A673 (cell line): ENCODE results near the gene NLRX1. TPM values are rescaled to one million over a fixed set of nuclear protein-coding genes. Genes with fewer than 3 reads are reported as not detected.

Experiments used
- BruUV-seq: library from RNA; stranded (reverse); fragments of 400-500 nt; replicated peaks from 2 replicates; lab custom pipeline; 2021; lab: Mats Ljungman, UMichigan
- CTCF ChIA-PET: fragments of 300-600 bp; sonication (Branson Sonifier 250); formaldehyde crosslinking; loops from one replicate; lab custom pipeline; 2022; ENCODE audit warnings: antibody characterized with exemption; lab: Charles Lee
- POLR2A ChIA-PET: fragments of 300-600 bp; sonication (Branson Sonifier 250); formaldehyde crosslinking; loops from one replicate; lab custom pipeline; 2022; ENCODE audit warnings: antibody characterized with exemption; ENCODE audit not compliant: low non-redundant PET; lab: Charles Lee
- DNase-seq: peaks from one replicate; pipeline ENCODE4 v3.0.0-alpha.2; 2015; ENCODE audit warnings: low spot score
- H3K27ac ChIP-seq: fragments of 200-600 bp; sonication (generic); 2 replicates; pipeline ENCODE4 v1.5.1; 2016; ENCODE audit warnings: mixed run types, low read depth, mild to moderate bottlenecking, mixed read lengths, antibody characterized with exemption, low read length; ENCODE audit not compliant: poor library complexity, severe bottlenecking
- H3K27me3 ChIP-seq: fragments of 200-600 bp; sonication (generic); replicated peaks from 2 replicates; pipeline ENCODE4 v1.6.1; 2017; ENCODE audit warnings: mixed run types, low read depth, mild to moderate bottlenecking, mixed read lengths, antibody characterized with exemption, low read length; ENCODE audit not compliant: insufficient read depth, poor library complexity
- H3K36me3 ChIP-seq: fragments of 200-600 bp; sonication (generic); 2 replicates; pipeline ENCODE4 v1.6.1; 2016; ENCODE audit warnings: mixed run types, mild to moderate bottlenecking, mixed read lengths, antibody characterized with exemption, low read length; ENCODE audit not compliant: insufficient read depth, poor library complexity, severe bottlenecking
- H3K4me1 ChIP-seq: fragments of 200-600 bp; sonication (generic); 2 replicates; pipeline ENCODE4 v1.6.1; 2017; ENCODE audit warnings: mixed run types, mild to moderate bottlenecking, mixed read lengths, antibody characterized with exemption, low read length; ENCODE audit not compliant: insufficient read depth, poor library complexity, severe bottlenecking
- H3K4me3 ChIP-seq: fragments of 200-600 bp; sonication (generic); 2 replicates; pipeline ENCODE4 v1.5.1; 2016; ENCODE audit warnings: low read depth, mixed run types, mild to moderate bottlenecking, mixed read lengths, low read length; ENCODE audit not compliant: poor library complexity, severe bottlenecking
- H3K9me3 ChIP-seq: fragments of 200-600 bp; sonication (generic); 2 replicates; pipeline ENCODE4 v1.6.1; 2016; ENCODE audit warnings: mixed run types, low read depth, mild to moderate bottlenecking, mixed read lengths, antibody characterized with exemption, low read length; ENCODE audit not compliant: poor library complexity, severe bottlenecking
- EZH2 ChIP-seq: fragments of 200-600 bp; sonication (generic); IDR thresholded peaks from 2 replicates; pipeline ENCODE4 v1.6.1; 2017; ENCODE audit warnings: borderline replicate concordance, low read depth, mild to moderate bottlenecking, mixed read lengths, antibody characterized with exemption, low read length; ENCODE audit not compliant: poor library complexity, severe bottlenecking
- intact Hi-C: fragments of 100-400 bp; cut with micrococcal nuclease; formaldehyde crosslinking; loops from one replicate; pipeline ENCODE4 v1.10.0; 2022; ENCODE audit not compliant: unreplicated experiment
- total RNA-seq: library from RNA; stranded (reverse); gene quantifications from 2 replicates; pipeline ENCODE4 v1.2.3, GENCODE V29; 2021
- TF ChIP-seq, protein P1 (sequence below): fragments of 300-800, 200-600 bp; sonication (generic); conservative IDR thresholded peaks from 2 replicates; pipeline ENCODE4 v1.5.1; 2017; ENCODE audit warnings: low read depth, mild to moderate bottlenecking, antibody characterized with exemption, low read length, moderate library complexity, mixed read lengths

The NLRX1 gene
- total RNA-seq, 1 experiment from 2014 or later = 1.4 TPM

DNA sequence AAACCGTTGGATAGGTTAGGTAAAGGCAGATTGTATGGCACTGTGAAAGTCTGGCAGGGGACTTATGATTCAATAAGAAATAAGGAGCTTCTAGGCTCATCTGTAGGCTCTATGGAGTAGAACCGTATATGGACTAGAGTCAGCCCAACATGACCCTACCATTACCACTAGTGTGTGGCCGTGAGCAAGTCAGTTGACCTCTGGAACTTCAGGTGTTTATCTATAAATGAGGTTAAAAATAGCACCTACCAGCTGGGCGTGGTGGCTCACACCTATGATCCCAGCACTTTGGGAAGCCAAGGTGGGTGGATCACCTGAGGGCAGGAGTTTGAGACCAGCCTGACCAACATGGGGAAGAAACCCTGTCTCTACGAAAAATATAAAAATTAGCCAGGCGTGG lies 42.7 kb upstream of the NLRX1 start:
- no peaks in the 10 kb centered on the region for H3K27me3 ChIP-seq
- POLR2A ChIA-PET = no interaction called here
- TF ChIP-seq EZH2 = no peak
- TF ChIP-seq, protein P1, sequence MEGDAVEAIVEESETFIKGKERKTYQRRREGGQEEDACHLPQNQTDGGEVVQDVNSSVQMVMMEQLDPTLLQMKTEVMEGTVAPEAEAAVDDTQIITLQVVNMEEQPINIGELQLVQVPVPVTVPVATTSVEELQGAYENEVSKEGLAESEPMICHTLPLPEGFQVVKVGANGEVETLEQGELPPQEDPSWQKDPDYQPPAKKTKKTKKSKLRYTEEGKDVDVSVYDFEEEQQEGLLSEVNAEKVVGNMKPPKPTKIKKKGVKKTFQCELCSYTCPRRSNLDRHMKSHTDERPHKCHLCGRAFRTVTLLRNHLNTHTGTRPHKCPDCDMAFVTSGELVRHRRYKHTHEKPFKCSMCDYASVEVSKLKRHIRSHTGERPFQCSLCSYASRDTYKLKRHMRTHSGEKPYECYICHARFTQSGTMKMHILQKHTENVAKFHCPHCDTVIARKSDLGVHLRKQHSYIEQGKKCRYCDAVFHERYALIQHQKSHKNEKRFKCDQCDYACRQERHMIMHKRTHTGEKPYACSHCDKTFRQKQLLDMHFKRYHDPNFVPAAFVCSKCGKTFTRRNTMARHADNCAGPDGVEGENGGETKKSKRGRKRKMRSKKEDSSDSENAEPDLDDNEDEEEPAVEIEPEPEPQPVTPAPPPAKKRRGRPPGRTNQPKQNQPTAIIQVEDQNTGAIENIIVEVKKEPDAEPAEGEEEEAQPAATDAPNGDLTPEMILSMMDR = no peak
- no peaks in the 10 kb centered on the region for H3K9me3 ChIP-seq
- peaks cover 4% of the 10 kb centered on the region for H3K36me3 ChIP-seq
- H3K27ac ChIP-seq = no peak overlapping the region
- intact Hi-C loops = no loop called here
- no peak for DNase-seq
- no TSS peak for BruUV-seq
- H3K4me1 ChIP-seq = peaks cover 10% of the 10 kb centered on the region
- H3K4me3 ChIP-seq = no peak overlapping the region
- CTCF ChIA-PET = no interaction called here

DNA sequence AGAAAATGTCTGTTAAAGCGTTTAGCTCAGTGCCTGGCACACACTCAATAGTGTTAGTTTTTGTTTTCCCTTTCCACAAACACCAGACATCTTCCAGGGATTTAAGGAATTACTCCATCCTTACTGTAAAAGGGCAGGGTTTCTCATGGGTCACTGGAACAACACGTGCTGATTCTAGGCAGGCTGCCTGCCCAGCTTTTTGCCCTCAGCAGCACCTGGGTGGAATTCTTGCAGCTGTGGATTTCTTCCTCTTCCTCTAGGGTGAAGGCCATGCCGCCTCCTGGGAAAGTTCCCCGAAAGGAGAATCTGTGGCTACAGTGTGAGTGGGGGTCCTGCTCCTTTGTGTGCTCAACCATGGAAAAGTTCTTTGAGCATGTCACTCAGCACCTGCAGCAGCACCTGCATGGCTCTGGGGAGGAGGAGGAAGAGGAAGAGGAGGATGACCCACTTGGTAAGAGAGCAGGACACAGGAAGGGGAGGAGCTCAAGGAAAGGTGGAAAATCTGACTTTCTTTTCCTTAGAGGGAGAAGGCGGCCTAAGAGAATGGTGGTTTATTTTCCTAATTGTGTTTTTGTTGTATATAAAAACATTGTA lies 41.8 kb upstream of the NLRX1 start:
- POLR2A ChIA-PET = no interaction called here
- BruUV-seq = no TSS peak
- H3K27me3 ChIP-seq = no peaks in the 10 kb centered on the region
- TF ChIP-seq, protein P1 = no peak
- TF ChIP-seq EZH2 = no peak
- no peak overlapping the region for H3K27ac ChIP-seq
- DNase-seq = no peak
- CTCF ChIA-PET = no interaction called here
- no peaks in the 10 kb centered on the region for H3K9me3 ChIP-seq
- H3K4me3 ChIP-seq = no peak overlapping the region
- intact Hi-C loops = no loop called here
- H3K4me1 ChIP-seq = peaks cover 8% of the 10 kb centered on the region
- H3K36me3 ChIP-seq = peaks cover 10% of the 10 kb centered on the region

DNA sequence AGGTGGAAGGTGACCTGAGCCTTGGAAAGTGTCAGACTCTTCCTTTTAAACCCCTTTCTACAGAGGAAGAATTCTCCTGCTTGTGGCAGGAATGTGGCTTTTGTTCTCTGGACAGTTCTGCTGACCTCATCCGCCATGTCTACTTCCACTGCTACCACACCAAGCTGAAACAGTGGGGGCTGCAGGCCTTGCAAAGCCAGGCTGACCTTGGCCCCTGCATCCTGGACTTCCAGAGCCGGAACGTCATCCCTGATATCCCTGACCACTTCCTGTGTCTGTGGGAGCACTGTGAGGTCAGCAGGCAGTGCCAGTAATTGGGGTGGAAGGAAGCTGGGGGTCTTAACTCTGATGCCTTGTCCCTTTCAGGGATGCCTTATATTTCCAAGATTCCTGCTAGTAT lies 37.9 kb upstream of the NLRX1 start:
- DNase-seq = no peak
- CTCF ChIA-PET = no interaction called here

More for the DNA sequence above, 37.9 kb upstream of the NLRX1 start:
- no peaks in the 10 kb centered on the region for H3K4me1 ChIP-seq
- peaks cover 25% of the 10 kb centered on the region for H3K36me3 ChIP-seq
- intact Hi-C loops = no loop called here
- H3K27me3 ChIP-seq = no peaks in the 10 kb centered on the region
- no peak overlapping the region for H3K4me3 ChIP-seq
- POLR2A ChIA-PET = interaction anchor here (0.6 kb wide), 1 partner anchor 90 kb away, joined by 4 read pairs; no protein-coding TSS in a partner anchor
- H3K27ac ChIP-seq = no peak overlapping the region
- H3K9me3 ChIP-seq = no peaks in the 10 kb centered on the region
- no TSS peak for BruUV-seq
- TF ChIP-seq, protein P1 = no peak
- no peak for TF ChIP-seq EZH2
